Measurements from ENCODE around the gene SPNS2.

The SPNS2 gene

DNA sequence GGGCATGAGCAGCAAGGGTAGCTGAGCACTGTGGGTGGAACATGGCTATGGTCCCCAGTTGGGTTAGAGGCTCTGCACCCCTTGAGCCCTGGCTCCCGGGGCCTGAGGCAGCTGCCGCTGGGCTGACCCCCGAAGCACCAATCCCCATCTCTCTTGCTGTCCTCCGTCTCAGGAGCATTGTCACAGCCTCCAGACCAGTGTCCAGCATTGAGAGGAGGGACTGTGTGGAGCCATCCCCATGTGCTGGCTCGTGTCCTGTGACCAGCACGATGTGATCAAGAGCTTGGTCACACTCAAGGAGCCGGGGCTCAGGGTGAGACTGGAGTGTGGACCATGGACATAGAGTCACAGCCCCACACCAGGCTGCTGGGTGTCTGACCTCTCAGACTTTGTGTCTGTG is 88.5 kb downstream of the SPNS2 start:
- Mint-ChIP-seq H3K9me3 (no peaks in the 10 kb centered on the region), H3K27me3 (peaks cover 43 to 70% of the 10 kb centered on the region in 2 donors), H3K4me1 (peaks cover 7 to 9% of the 10 kb centered on the region in 2 donors), H3K36me3 (no peaks in the 10 kb centered on the region), H3K27ac (no peak overlapping the region), H3K4me3 (no peak overlapping the region)
- DNase-seq = no peak
- ATAC-seq (replicated peaks) = no peak

DNA sequence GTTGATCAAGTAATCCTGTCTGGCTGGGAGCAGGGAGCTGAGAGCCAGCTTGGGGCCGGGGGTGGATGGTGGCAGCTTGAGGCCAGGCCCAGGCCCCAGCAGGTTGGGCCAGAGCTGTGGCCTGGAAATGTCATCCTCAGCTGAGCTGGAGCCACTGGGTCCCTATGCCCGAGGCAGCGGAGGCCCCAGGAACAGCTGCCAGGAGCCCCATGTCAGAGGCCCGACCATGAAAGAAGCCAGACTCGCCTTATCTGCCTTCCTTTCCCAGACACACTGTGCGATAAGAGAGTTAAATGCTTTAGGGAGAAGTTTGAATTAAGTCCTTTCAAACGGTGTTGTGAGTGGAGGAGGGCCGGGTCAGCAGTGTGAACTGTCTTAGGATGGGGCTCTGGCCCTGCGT is 89.1 kb downstream of the SPNS2 start:
- H3K9me3 Mint-ChIP-seq = no peaks in the 10 kb centered on the region
- ATAC-seq (replicated peaks) = no peak
- no peak for DNase-seq
- H3K27me3 Mint-ChIP-seq = peaks cover 43 to 69% of the 10 kb centered on the region in 2 donors
- no peak overlapping the region for H3K4me3 Mint-ChIP-seq
- H3K36me3 Mint-ChIP-seq = no peaks in the 10 kb centered on the region
- no peak overlapping the region for H3K27ac Mint-ChIP-seq
- H3K4me1 Mint-ChIP-seq = peaks cover 7 to 9% of the 10 kb centered on the region in 2 donors

DNA sequence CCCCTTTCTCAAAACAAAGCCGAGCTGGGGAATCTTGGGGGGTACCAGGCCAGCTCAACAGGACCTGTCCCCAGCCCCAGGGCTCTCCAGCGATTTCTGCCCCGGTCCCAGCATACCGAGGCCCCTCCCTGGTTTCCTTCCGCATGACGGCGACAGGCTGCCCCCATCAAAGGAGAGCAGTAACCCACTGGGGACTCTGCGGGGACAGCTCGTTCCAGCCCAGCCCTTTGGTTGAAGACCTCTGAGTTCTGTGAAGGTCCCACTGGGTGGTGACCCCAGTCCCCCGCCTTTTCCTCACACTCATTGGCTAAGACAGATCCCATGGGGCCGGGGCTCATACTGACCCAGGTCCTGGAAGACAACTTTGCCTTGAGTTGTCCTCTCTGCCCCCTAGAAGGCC is 89.7 kb downstream of the SPNS2 start:
- Mint-ChIP-seq H3K4me3 (no peak overlapping the region), H3K36me3 (no peaks in the 10 kb centered on the region), H3K27me3 (peaks cover 39 to 64% of the 10 kb centered on the region in 2 donors), H3K4me1 (peaks cover 7 to 9% of the 10 kb centered on the region in 2 donors), H3K9me3 (no peaks in the 10 kb centered on the region), H3K27ac (no peak overlapping the region)
- ATAC-seq (replicated peaks) (no peak), DNase-seq (no peak)

Data from stimulated activated naive B cell treated with anti-CD40 and anti-IgM and Interleukin-4, amounts not matched to agents 10 μg/mL and 1 μg/mL and 100 μg/mL, for 72 hours (primary cell).